Subcutaneous adipose tissue (tissue), 4 donors: ENCODE results near the gene ACTRT2. TPM values are rescaled to one million over a fixed set of nuclear protein-coding genes. Genes with fewer than 3 reads are reported as not detected.

Source experiments
- CTCF ChIP-seq: fragments of 450-650 bp; IDR thresholded peaks from one replicate; pipeline ENCODE4 v1.5.1; 2016; ENCODE audit warnings: low read depth, mild to moderate bottlenecking, control low read depth, antibody characterized with exemption, moderate library complexity
- total RNA-seq, 4 donors: library from RNA; depleted of rRNA; stranded (reverse); fragments of >200 nt; gene quantifications; one replicate each; pipeline ENCODE4 v1.1.0, GENCODE V29; 2016

ACTRT2 gene
- total RNA-seq, 4 donors from 2014 or later, result not detected

GRCh38 chr1:3032371-3033039 lies 11.2 kb downstream of the ACTRT2 start:
- no peak for TF ChIP-seq CTCF

- TF ChIP-seq CTCF, result no peak
Observed at GRCh38 chr1:3033040-3033789, 11.9 kb downstream of the ACTRT2 start.

- TF ChIP-seq CTCF, result no peak
Observed at GRCh38 chr1:3033790-3034090, 12.5 kb downstream of the ACTRT2 start.

GRCh38 chr1:3034162-3034561 lies 12.9 kb downstream of the ACTRT2 start:
- TF ChIP-seq CTCF, result no peak

- no peak for TF ChIP-seq CTCF
Observed at GRCh38 chr1:3034728-3035562, 13.7 kb downstream of the ACTRT2 start.

- no peak for TF ChIP-seq CTCF
Observed at GRCh38 chr1:3035563-3036446, 14.5 kb downstream of the ACTRT2 start.
